IMR-90 (cell line): ENCODE measurements around the gene CCDC182. TPM values are rescaled to one million over a fixed set of nuclear protein-coding genes. Genes with fewer than 3 reads are reported as not detected.

ENCODE experiments used
- ATAC-seq: fragments of 200-7000 bp; cut with Tn5 transposase; 2 replicates; pipeline ENCODE4 v1.9.1; 2020; ENCODE audit warnings: low read depth, mild to moderate bottlenecking, moderate library complexity
- BruUV-seq: library from RNA; stranded (reverse); fragments of 400-500 nt; replicated peaks from 2 replicates; lab custom pipeline; 2021; lab: Mats Ljungman, UMichigan
- CTCF ChIA-PET: fragments of 300-600 bp; formaldehyde crosslinking; extraction: SDS; loops from one replicate; lab custom pipeline; 2021; ENCODE audit warnings: antibody characterized with exemption; lab: Yijun Ruan, JAX
- POLR2A ChIA-PET: fragments of 300-600 bp; sonication (Branson Sonifier 250); formaldehyde crosslinking; loops from one replicate; lab custom pipeline; 2022; ENCODE audit warnings: antibody characterized with exemption; ENCODE audit not compliant: unreplicated experiment; lab: Charles Lee
- DNase-seq: peaks from one replicate; pipeline ENCODE4 v3.0.0; 2013
- H2AFZ ChIP-seq: replicated peaks from 2 replicates; pipeline ENCODE3; 2013; ENCODE audit warnings: low read length, mild to moderate bottlenecking; ENCODE audit not compliant: poor library complexity
- H2AK5ac ChIP-seq: 2 replicates; pipeline ENCODE4 v1.6.1; 2013; ENCODE audit warnings: low read depth, low read length, inconsistent platforms
- H2AK9ac ChIP-seq: replicated peaks from 2 replicates; pipeline ENCODE3; 2013; ENCODE audit warnings: mild to moderate bottlenecking, low read depth, low read length, moderate library complexity; ENCODE audit not compliant: poor library complexity
- H2BK120ac ChIP-seq: 2 replicates; pipeline ENCODE4 v1.6.1; 2013; ENCODE audit warnings: low read depth, low read length, inconsistent platforms
- H2BK15ac ChIP-seq: 3 replicates; pipeline ENCODE4 v1.6.1; 2013; ENCODE audit warnings: low read depth, low read length, inconsistent platforms
- H2BK20ac ChIP-seq: 2 replicates; pipeline ENCODE4 v1.6.1; 2013; ENCODE audit warnings: low read depth, mild to moderate bottlenecking, inconsistent platforms, low read length, moderate library complexity
- H2BK5ac ChIP-seq: 2 replicates; pipeline ENCODE4 v1.6.1; 2013; ENCODE audit warnings: mild to moderate bottlenecking, low read depth, low read length, inconsistent platforms; ENCODE audit not compliant: poor library complexity, severe bottlenecking
- H3K14ac ChIP-seq: replicated peaks from 2 replicates; pipeline ENCODE4 v1.6.1; 2013; ENCODE audit warnings: low read depth, low read length, inconsistent platforms
- H3K18ac ChIP-seq: 2 replicates; pipeline ENCODE4 v1.6.1; 2013; ENCODE audit warnings: low read depth, low read length, control low read depth
- H3K23ac ChIP-seq: 2 replicates; pipeline ENCODE4 v1.6.1; 2013; ENCODE audit warnings: low read depth, low read length, inconsistent platforms
- H3K27ac ChIP-seq: 2 replicates; pipeline ENCODE4 v1.5.1; 2013; ENCODE audit warnings: mild to moderate bottlenecking, control low read depth, low read length; ENCODE audit not compliant: insufficient read depth
- H3K27me3 ChIP-seq: 2 replicates; pipeline ENCODE4 v1.6.1; 2013; ENCODE audit warnings: low read length; ENCODE audit not compliant: control insufficient read depth, insufficient read depth
- H3K36me3 ChIP-seq: 2 replicates; pipeline ENCODE4 v1.6.1; 2013; ENCODE audit warnings: low read length, mixed read lengths; ENCODE audit not compliant: control insufficient read depth, insufficient read depth
- H3K4ac ChIP-seq: 2 replicates; pipeline ENCODE4 v1.6.1; 2013; ENCODE audit warnings: low read depth, low read length, inconsistent platforms
- H3K4me1 ChIP-seq: 2 replicates; pipeline ENCODE4 v1.6.1; 2013; ENCODE audit warnings: low read length, mixed read lengths; ENCODE audit not compliant: control insufficient read depth, insufficient read depth
- H3K4me2 ChIP-seq: 2 replicates; pipeline ENCODE4 v1.6.1; 2013; ENCODE audit warnings: low read depth, mild to moderate bottlenecking, control low read depth, low read length, moderate library complexity
- H3K4me3 ChIP-seq: 2 replicates; pipeline ENCODE4 v1.5.1; 2013; ENCODE audit warnings: low read depth, mild to moderate bottlenecking, control low read depth, low read length, moderate library complexity; ENCODE audit not compliant: insufficient read depth
- H3K56ac ChIP-seq: 2 replicates; pipeline ENCODE4 v1.6.1; 2013; ENCODE audit warnings: low read length, inconsistent platforms; ENCODE audit not compliant: insufficient read depth; ENCODE audit errors: extremely low read depth
- H3K79me1 ChIP-seq, 2 experiments: 2 replicates each; pipeline ENCODE4 v1.6.1; 2013; ENCODE audit warnings: low read length in 2 of 2, inconsistent platforms in 1 of 2, low read depth in 1 of 2
- H3K9ac ChIP-seq: 2 replicates; pipeline ENCODE4 v1.6.1; 2013; ENCODE audit warnings: low read depth, low read length, control low read depth
- H3K9me1 ChIP-seq: 2 replicates; pipeline ENCODE4 v1.6.1; 2013; ENCODE audit warnings: low read length, inconsistent platforms; ENCODE audit not compliant: insufficient read depth
- H3K9me3 ChIP-seq: 2 replicates; pipeline ENCODE4 v1.6.1; 2013; ENCODE audit warnings: low read length; ENCODE audit not compliant: control insufficient read depth, insufficient read depth
- H4K20me1 ChIP-seq: 2 replicates; pipeline ENCODE4 v1.6.1; 2013; ENCODE audit warnings: low read length, inconsistent platforms; ENCODE audit not compliant: insufficient read depth
- H4K5ac ChIP-seq: 2 replicates; pipeline ENCODE4 v1.6.1; 2013; ENCODE audit warnings: mild to moderate bottlenecking, low read depth, low read length, control low read depth
- H4K8ac ChIP-seq, 2 experiments: 2 replicates each; pipeline ENCODE4 v1.6.1; 2013; ENCODE audit warnings: low read depth in 2 of 2, low read length in 2 of 2, control low read depth in 1 of 2, inconsistent platforms in 1 of 2
- H4K91ac ChIP-seq: 2 replicates; pipeline ENCODE4 v1.6.1; 2013; ENCODE audit warnings: low read depth, low read length, inconsistent platforms; ENCODE audit not compliant: insufficient read depth
- BHLHE40 ChIP-seq: fragments of 150-350 bp; IDR thresholded peaks from 2 replicates; pipeline ENCODE4 v1.6.1; 2016; ENCODE audit warnings: mild to moderate bottlenecking, low read depth, low read length
- CEBPB ChIP-seq: IDR thresholded peaks from 2 replicates; pipeline ENCODE4 v1.6.1; 2012; ENCODE audit warnings: low read depth, low read length, improper control_type of control experiment
- CHD1 ChIP-seq: IDR thresholded peaks from 2 replicates; pipeline ENCODE4 v1.6.1; 2012; ENCODE audit warnings: low read depth, low read length, improper control_type of control experiment
- CTCF ChIP-seq: conservative IDR thresholded peaks from 2 replicates; pipeline ENCODE4 v1.5.1; 2012; ENCODE audit warnings: mild to moderate bottlenecking, low read depth, low read length, improper control_type of control experiment
- FOS ChIP-seq: fragments of 150-350 bp; IDR thresholded peaks from 2 replicates; pipeline ENCODE4 v1.6.1; 2016; ENCODE audit warnings: low read depth, low read length
- MAFK ChIP-seq: IDR thresholded peaks from 2 replicates; pipeline ENCODE4 v1.6.1; 2012; ENCODE audit warnings: low read depth, low read length, improper control_type of control experiment
- MAZ ChIP-seq: IDR thresholded peaks from 2 replicates; pipeline ENCODE4 v1.6.1; 2012; ENCODE audit warnings: low read depth, mild to moderate bottlenecking, low read length, improper control_type of control experiment, moderate library complexity, borderline replicate concordance
- MXI1 ChIP-seq: IDR thresholded peaks from 2 replicates; pipeline ENCODE4 v1.6.1; 2012; ENCODE audit warnings: low read depth, mild to moderate bottlenecking, low read length, moderate library complexity, borderline replicate concordance
- NFE2L2 ChIP-seq: fragments of 150-350 bp; IDR thresholded peaks from 2 replicates; pipeline ENCODE4 v1.6.1; 2016; ENCODE audit warnings: low read depth, mild to moderate bottlenecking, low read length
- POLR2A ChIP-seq: IDR thresholded peaks from 2 replicates; pipeline ENCODE4 v1.6.1; 2012; ENCODE audit warnings: mild to moderate bottlenecking, low read depth, low read length
- RAD21 ChIP-seq: IDR thresholded peaks from 2 replicates; pipeline ENCODE4 v1.6.1; 2012; ENCODE audit warnings: low read length, improper control_type of control experiment
- RCOR1 ChIP-seq: IDR thresholded peaks from 2 replicates; pipeline ENCODE4 v1.6.1; 2012; ENCODE audit warnings: mild to moderate bottlenecking, low read length, improper control_type of control experiment; ENCODE audit not compliant: insufficient replicate concordance
- RFX5 ChIP-seq: IDR thresholded peaks from 2 replicates; pipeline ENCODE4 v1.8.0; 2012; ENCODE audit warnings: low read depth, mild to moderate bottlenecking, low read length, moderate library complexity
- SMC3 ChIP-seq: fragments of 150-350 bp; IDR thresholded peaks from 2 replicates; pipeline ENCODE4 v1.6.1; 2016; ENCODE audit warnings: low read depth, mild to moderate bottlenecking, antibody characterized with exemption, low read length, moderate library complexity
- whole genome bisulfite sequencing, 2 experiments: methylation state at CpG; one replicate each; pipeline versions ENCODE4 v1.1.5 to v1.1.7; 2013; ENCODE audit warnings: missing lambda C conversion rate in 2 of 2; ENCODE audit not compliant: insufficient read length in 1 of 2; ENCODE audit errors: extremely low coverage in 2 of 2; 5-methylcytosine and 5-hydroxymethylcytosine counted together
- dilution Hi-C: fragments of 300-500 bp; cut with HindIII; formaldehyde crosslinking; loops from one replicate; pipeline ENCODE4 v1.14.3; 2018; ENCODE audit warnings: low sequenced_read_pairs; ENCODE audit not compliant: unreplicated experiment
- in situ Hi-C: fragments of 300-500 bp; cut with MboI; formaldehyde crosslinking; loops from 3 replicates; pipeline ENCODE4 v1.14.3; 2019; ENCODE audit warnings: low sequenced_read_pairs, inconsistent platforms, mixed read lengths
- intact Hi-C: fragments of 100-400 bp; cut with micrococcal nuclease; formaldehyde crosslinking; loops from 2 replicates; pipeline ENCODE4 v1.10.0; 2022
- polyA plus RNA-seq, 3 experiments: library from polyadenylated mRNA; depleted of rRNA; stranded (reverse); fragments of >200 nt; gene quantifications; 2 replicates each; pipeline ENCODE4 v1.2.3, GENCODE V29; 2012; ENCODE audit warnings: low replicate concordance in 1 of 3
- total RNA-seq: library from RNA; depleted of rRNA; stranded (reverse); fragments of >200 nt; gene quantifications from 2 replicates; pipeline ENCODE4 v1.2.3, GENCODE V29; 2012
- TF ChIP-seq, protein P1 (sequence below): fragments of 150-350 bp; IDR thresholded peaks from 2 replicates; pipeline ENCODE4 v1.6.1; 2017; ENCODE audit warnings: mild to moderate bottlenecking, antibody characterized with exemption, low read length, low read depth
- TF ChIP-seq, protein P2 (sequence below): fragments of 150-350 bp; IDR thresholded peaks from 2 replicates; pipeline ENCODE4 v1.6.1; 2016; ENCODE audit warnings: low read depth, mild to moderate bottlenecking, low read length, moderate library complexity, borderline replicate concordance

CCDC182 gene
- total and polyA plus RNA-seq, 2 of the 4 experiments (the other 2 are of a cell fraction): not detected

DNA sequence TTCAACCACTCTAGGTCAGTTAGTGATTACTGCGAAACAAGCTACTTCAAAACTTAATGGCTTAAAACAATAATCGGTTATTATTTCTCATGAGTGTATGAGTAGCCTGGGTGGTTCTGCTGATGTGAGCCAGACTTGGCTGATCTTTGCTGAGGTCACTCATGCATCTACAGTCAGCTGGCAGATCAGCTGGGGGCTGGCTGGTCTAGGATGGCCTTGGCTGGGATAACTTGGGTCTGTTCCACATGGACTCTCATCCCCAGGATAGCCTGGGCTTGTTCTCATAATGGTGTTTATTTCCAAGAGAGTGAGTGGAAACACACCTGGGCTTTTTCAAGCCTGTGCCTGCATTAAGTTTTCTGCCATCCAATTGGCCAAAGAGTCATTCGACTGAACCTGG, 13.0 kb downstream of the CCDC182 start:
- Histone ChIP-seq H3K4me1 (no peaks in the 10 kb centered on the region), H3K9me3 (no peaks in the 10 kb centered on the region), H2AK5ac (no peak overlapping the region), H3K27me3 (peaks cover 36% of the 10 kb centered on the region), H2AFZ (no peak overlapping the region), H4K20me1 (no peaks in the 10 kb centered on the region), H2AK9ac (no peak overlapping the region), H4K91ac (no peak overlapping the region), H3K36me3 (no peaks in the 10 kb centered on the region), H4K8ac (no peak overlapping the region), H3K56ac (no peak overlapping the region), H2BK120ac (no peak overlapping the region), H3K79me1 (no peaks in the 10 kb centered on the region), H3K4ac (no peak overlapping the region), H3K27ac (no peak overlapping the region), H4K5ac (no peak overlapping the region), H2BK5ac (no peak overlapping the region), H3K9ac (no peak overlapping the region), H3K4me2 (no peak overlapping the region), H3K23ac (no peak overlapping the region), H2BK20ac (no peak overlapping the region), H2BK15ac (no peak overlapping the region), H3K18ac (no peak overlapping the region), H3K4me3 (no peak overlapping the region), H3K14ac (no peak overlapping the region), H3K9me1 (no peaks in the 10 kb centered on the region)
- dilution Hi-C loops: no loop called here
- no CpG with 5 or more reads among the region's 3 CpGs for WGBS, 2 experiments
- no peak for ATAC-seq
- no peak for DNase-seq
- in situ Hi-C loops: no loop called here
- TF ChIP-seq RFX5 (no peak), MXI1 (no peak), RCOR1 (no peak), SMC3 (no peak), CHD1 (no peak), NFE2L2 (no peak), CTCF (no peak), CEBPB (no peak), BHLHE40 (no peak), POLR2A (no peak), RAD21 (no peak), MAZ (no peak), MAFK (no peak), FOS (no peak)
- TF ChIP-seq, protein P1, sequence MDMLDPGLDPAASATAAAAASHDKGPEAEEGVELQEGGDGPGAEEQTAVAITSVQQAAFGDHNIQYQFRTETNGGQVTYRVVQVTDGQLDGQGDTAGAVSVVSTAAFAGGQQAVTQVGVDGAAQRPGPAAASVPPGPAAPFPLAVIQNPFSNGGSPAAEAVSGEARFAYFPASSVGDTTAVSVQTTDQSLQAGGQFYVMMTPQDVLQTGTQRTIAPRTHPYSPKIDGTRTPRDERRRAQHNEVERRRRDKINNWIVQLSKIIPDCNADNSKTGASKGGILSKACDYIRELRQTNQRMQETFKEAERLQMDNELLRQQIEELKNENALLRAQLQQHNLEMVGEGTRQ: no peak
- TF ChIP-seq, protein P2, sequence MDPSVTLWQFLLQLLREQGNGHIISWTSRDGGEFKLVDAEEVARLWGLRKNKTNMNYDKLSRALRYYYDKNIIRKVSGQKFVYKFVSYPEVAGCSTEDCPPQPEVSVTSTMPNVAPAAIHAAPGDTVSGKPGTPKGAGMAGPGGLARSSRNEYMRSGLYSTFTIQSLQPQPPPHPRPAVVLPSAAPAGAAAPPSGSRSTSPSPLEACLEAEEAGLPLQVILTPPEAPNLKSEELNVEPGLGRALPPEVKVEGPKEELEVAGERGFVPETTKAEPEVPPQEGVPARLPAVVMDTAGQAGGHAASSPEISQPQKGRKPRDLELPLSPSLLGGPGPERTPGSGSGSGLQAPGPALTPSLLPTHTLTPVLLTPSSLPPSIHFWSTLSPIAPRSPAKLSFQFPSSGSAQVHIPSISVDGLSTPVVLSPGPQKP: no peak
- intact Hi-C loops: no loop called here
- ChIA-PET POLR2A (no interaction called here), CTCF (interaction anchor here (1.2 kb wide), 1 partner anchor 60 kb away, joined by 4 read pairs; no protein-coding TSS in a partner anchor)
- no TSS peak for BruUV-seq
